ENCODE results near the gene ZSCAN30. TPM values are rescaled to one million over a fixed set of nuclear protein-coding genes. Genes with fewer than 3 reads are reported as not detected.

The ZSCAN30 gene
- total RNA-seq, 2 donors from 2014 or later = 19.5 to 45.8 TPM

- Histone ChIP-seq H3K4me1 (ENCODE audit: control insufficient read depth in 1 of 2, low read depth in 2 of 2) (peaks cover 7 to 9% of the 10 kb centered on the region in 2 donors), H3K36me3 (peaks cover 39% of the 10 kb centered on the region), H3K27ac (no peak overlapping the region), H3K9me3 (no peaks in the 10 kb centered on the region), H3K4me3 (no peak overlapping the region), H3K27me3 (replicated peaks; ENCODE audit: insufficient read depth) (no peaks in the 10 kb centered on the region)
- no peak for TF ChIP-seq CTCF (IDR thresholded peaks at IDR 0.05)
- no peak for ATAC-seq (ENCODE audit: insufficient number of reproducible peaks, low FRiP score, low read depth)
- DNase-seq (ENCODE audit: low spot score) = no peak
Observed at GRCh38 chr18:35331367-35332087, 41.5 kb upstream of the ZSCAN30 start.

DNA sequence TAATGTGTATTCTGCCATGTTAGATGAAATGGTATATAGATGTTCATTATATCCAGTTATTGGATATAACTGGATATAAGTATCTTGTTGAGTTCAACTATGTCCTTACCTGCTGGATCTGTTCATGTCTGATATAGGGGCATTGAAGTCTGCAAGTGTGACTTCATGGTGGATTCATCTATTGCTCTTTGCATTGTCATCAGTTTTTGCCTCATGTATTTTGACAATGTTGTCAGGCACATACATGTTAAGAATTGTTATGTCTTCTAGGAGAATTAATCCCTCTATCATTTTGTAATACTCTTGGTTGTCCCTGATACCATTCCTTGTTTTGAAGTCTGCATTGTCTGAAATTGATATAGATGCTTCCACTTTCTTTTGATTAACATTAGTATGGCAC lies 38.8 kb upstream of the ZSCAN30 start:
- no peak for ATAC-seq (ENCODE audit: insufficient number of reproducible peaks, low FRiP score, low read depth)
- peaks cover 22% of the 10 kb centered on the region for H3K36me3 ChIP-seq
- no peak for TF ChIP-seq CTCF (IDR thresholded peaks at IDR 0.05)
- H3K4me3 ChIP-seq = no peak overlapping the region
- peaks cover 0 to 4% of the 10 kb centered on the region in 2 donors for H3K4me1 ChIP-seq (ENCODE audit: control insufficient read depth in 1 of 2, low read depth in 2 of 2)
- no peak overlapping the region for H3K27ac ChIP-seq
- no peaks in the 10 kb centered on the region for H3K9me3 ChIP-seq
- no peak for DNase-seq (ENCODE audit: low spot score)
- H3K27me3 ChIP-seq (replicated peaks; ENCODE audit: insufficient read depth) = no peaks in the 10 kb centered on the region

- DNase-seq (ENCODE audit: low spot score) (no peak), ATAC-seq (ENCODE audit: insufficient number of reproducible peaks, low FRiP score, low read depth) (no peak)
- no peak for TF ChIP-seq CTCF (IDR thresholded peaks at IDR 0.05)
- Histone ChIP-seq H3K27ac (no peak overlapping the region), H3K27me3 (replicated peaks; ENCODE audit: insufficient read depth) (no peaks in the 10 kb centered on the region), H3K4me1 (ENCODE audit: control insufficient read depth in 1 of 2, low read depth in 2 of 2) (no peaks in the 10 kb centered on the region), H3K4me3 (no peak overlapping the region), H3K36me3 (peaks cover 9% of the 10 kb centered on the region), H3K9me3 (no peaks in the 10 kb centered on the region)
Observed at GRCh38 chr18:35326695-35327387, 36.8 kb upstream of the ZSCAN30 start.

GRCh38 chr18:35324926-35325655 lies 35.1 kb upstream of the ZSCAN30 start:
- no peak overlapping the region for H3K27ac ChIP-seq
- H3K27me3 ChIP-seq (replicated peaks; ENCODE audit: insufficient read depth) = no peaks in the 10 kb centered on the region
- no peaks in the 10 kb centered on the region for H3K36me3 ChIP-seq
- TF ChIP-seq CTCF (IDR thresholded peaks at IDR 0.05) = no peak
- DNase-seq (ENCODE audit: low spot score) = no peak
- no peak overlapping the region for H3K4me3 ChIP-seq
- ATAC-seq (ENCODE audit: insufficient number of reproducible peaks, low FRiP score, low read depth) = no peak
- no peaks in the 10 kb centered on the region for H3K4me1 ChIP-seq (ENCODE audit: control insufficient read depth in 1 of 2, low read depth in 2 of 2)
- no peaks in the 10 kb centered on the region for H3K9me3 ChIP-seq
